HG03342 (cell line): ENCODE data around the gene PHKB.

Experiments used
- ATAC-seq: cut with Tn5 transposase; IDR thresholded peaks from one replicate; pipeline ENCODE4 v1.9.1; 2021; ENCODE audit warnings: mild to moderate bottlenecking, moderate library complexity; ENCODE audit not compliant: unreplicated experiment

PHKB gene

DNA sequence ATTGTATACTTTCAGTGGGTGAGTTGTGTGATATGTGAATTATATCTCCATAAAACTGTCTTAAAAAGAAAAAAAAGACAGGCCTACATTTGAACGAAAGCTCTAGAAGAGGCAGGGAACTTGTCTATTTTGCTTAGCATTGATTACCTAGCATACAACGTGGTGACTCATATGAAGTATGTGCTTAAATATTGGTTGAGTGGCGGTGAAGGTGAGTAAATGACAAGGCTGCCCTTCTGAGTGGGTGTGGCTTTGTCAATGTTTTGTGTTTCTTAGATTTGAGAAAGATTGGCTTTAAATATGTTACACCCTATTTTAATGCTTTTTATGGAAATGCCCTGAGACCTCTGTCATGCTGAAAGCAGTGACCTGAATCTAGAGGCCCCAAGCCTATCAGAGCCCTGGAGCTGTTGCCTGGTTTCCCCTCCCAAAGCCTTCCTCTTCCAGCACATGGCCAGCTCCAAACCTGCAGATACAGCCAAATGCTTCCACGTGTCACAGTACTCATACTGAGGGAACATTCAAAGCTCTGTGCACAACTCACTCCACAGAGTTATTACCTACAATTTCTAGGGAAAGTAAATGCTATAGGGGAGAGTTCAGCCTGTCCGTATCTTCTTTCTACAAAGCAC is 260.0 kb downstream of the PHKB start:
- ATAC-seq = no peak

GRCh38 chr16:47722046-47722445 is 260.9 kb downstream of the PHKB start:
- ATAC-seq = no peak

GRCh38 chr16:47724115-47724785 is 263.1 kb downstream of the PHKB start:
- ATAC-seq = no peak

DNA sequence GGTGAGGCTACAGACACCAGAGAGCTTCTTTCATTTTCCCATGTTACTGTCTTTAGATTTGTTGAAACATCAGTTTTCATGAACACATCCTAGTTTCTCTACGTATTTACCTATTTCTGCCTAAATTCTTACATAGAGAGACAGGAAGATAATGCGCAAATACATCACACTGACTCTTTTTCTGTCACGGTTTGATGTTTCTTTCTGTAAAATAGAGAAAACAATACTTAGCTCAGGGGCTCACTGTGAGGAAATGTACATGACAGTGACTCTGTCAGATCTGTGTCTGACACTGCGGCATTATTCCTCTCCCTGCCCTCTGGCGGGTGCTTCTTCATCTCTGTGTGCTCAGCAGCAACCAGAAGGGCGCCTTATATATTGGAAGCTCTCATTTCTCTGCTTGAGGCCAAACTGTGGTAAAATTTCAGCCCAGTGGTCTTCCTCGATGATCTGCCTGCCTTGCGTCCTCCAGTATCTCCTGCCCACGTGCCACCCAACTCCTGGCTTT is 264.1 kb downstream of the PHKB start:
- ATAC-seq = no peak

GRCh38 chr16:47726031-47726675 is 265.0 kb downstream of the PHKB start:
- ATAC-seq = no peak

DNA sequence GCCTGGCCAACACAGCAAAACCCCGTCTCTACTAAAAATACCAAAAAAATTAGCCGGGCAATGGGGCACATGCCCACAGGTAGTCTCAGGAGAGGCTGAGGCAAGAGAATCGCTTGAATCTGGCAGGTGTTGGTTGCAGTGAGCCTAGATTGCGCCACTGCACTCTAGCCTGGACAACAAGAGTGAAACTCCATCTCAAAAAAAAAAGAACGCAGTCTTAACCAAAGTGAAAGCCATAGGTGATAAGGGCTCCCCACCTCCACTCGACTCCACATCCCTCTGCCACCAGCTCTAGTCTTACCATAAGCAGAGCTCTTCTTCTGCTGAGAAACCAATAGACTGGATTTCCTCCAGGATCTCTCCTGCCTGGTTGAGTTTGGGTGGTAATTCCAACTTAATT is 266.0 kb downstream of the PHKB start:
- no peak for ATAC-seq

DNA sequence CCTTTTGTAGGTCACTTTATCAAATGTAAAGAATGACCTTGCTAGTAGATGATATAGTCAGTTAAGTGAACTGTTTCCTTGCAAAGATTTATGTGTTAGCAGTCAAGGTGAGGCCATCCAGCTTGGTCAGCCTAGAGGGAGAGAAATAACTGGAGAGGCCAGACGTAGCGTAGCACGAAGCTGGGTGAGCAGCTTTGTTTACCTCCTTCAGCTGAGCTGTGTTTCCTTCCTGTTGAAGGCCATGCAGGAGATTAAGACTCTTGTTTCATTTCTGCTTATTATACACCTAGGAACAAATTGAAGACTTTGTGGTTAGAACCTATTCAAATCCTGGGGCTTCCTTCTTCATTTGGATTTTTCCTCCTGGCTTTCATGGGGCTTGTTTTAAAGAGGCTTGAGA is 267.1 kb downstream of the PHKB start:
- ATAC-seq = no peak

DNA sequence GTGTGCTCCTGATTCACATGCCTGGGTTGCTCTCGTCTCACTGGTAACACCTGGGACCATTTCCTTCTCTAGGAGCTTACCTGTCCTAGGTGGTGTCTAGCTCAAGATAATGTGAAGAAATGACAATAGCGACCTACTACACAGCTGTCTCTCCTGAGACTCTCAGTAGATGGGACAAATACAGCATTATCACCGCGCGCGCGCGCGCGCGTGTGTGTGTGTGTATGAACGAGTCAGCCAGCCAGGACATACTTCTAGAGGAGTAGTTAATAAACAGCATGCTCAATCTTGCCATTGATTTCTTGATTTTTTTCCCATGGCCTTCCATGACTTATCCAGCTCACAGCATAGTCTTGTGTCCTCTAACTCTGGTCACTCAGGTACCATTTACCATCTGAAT is 268.6 kb downstream of the PHKB start:
- ATAC-seq = no peak

DNA sequence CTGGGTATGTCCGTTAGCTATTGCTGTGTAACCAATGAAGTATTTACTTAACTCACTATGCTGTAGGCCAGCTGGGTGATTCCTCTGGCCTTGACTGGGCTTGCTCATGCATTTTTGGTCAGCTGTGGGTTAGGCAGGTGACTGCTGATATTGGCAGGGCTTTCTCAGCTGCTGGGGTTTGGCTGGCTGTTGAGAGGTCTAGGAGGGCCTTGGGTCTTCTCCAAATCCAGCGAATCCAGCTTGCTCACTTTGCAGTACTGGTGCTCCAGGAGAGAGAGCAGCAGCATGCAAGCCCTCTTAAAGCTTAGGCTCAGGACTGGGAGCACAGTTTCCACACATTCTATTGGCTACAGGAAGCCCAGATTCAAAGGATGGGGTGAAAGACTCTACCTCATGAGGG is 270.1 kb downstream of the PHKB start:
- ATAC-seq = no peak

DNA sequence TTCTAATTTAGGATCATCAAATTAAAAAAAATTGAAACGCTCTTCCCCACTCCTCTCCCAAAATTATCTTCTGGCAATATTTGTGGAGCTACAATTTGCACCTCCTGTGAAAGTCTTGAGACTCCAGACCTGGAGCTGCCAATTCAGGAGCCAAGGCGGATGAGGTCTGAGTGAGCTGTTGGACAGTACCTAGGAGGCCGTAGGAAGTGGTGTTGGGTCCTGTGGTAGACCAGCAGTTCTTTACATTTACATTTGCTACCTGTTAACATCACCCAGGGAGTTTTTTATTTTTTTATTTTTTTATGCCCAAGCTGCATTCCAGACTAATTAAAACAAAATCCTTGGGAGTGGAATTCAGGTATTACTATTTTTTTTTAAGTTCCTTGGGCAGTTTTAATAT is 271.0 kb downstream of the PHKB start:
- ATAC-seq = no peak

- no peak for ATAC-seq
Measured at GRCh38 chr16:47732523-47733111, 271.5 kb downstream of the PHKB start.

DNA sequence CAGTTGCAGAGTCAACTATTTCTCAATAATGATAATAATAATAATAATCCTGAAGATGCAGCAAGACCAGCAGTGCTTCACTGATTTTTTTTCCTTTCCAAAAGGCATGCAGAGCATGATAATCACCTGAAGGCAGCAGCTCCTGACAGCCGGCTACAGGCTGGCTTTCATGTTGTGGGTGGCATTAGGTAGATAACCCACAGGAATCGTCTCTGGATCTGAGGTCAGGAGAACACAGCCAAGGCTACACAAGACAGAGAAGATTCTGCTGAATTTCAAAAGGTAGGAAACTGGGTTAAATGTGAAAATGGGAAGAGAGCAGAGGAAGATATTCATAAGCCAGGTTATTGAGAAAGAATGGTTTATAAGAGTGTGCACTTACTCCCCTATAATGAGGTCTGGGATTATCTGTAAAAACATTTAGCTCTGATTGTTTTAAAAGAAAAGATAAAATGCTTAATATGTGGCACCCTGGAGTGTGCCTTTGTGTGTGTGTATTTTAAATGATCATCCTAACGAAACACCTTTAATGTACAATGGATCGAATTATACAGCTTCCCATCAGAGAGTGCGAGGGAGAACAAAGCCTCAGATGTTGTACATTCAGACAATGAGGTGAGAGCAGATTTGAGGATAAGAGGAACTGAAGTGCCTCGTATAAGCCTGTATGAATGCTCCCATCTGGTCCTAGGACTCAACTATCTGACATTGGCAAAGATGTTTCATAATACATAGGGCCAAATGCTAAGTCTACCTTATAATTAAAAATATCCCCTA is 273.1 kb downstream of the PHKB start:
- ATAC-seq = no peak

- no peak for ATAC-seq
Measured at GRCh38 chr16:47734987-47735594, 274.0 kb downstream of the PHKB start.

DNA sequence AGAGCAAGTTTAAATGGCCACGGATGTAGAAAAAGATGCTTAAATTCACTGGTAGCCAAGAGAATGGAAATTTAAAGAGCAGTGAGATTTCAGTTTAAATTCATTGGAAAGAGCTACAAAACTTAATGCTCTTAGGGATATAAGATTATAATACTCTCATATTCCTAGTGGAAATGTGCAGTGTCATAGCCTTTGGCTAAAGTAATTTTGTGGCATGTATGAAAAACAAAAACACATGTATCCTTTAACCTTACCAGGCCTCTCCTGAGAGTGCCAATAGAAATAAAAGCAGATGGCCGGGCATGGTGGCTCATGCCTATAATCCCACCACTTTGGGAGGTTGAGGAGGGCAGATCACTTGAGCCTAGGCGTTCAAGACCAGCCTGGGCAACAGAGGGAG is 289.2 kb downstream of the PHKB start:
- ATAC-seq = no peak
